Kidney epithelial cell (primary cell): Measurements from ENCODE around the gene PXDC1. TPM values are rescaled to one million over a fixed set of nuclear protein-coding genes. Genes with fewer than 3 reads are reported as not detected.

Source experiments
- DNase-seq: peaks from one replicate; pipeline ENCODE4 v3.0.0-alpha.2; 2010; ENCODE audit warnings: low read depth
- H3K27me3 ChIP-seq: 2 replicates; pipeline ENCODE4 v1.6.0; 2011; ENCODE audit warnings: low read length; ENCODE audit not compliant: control insufficient read depth, insufficient read depth
- H3K36me3 ChIP-seq: 2 replicates; pipeline ENCODE4 v1.5.1; 2011; ENCODE audit warnings: low read length; ENCODE audit not compliant: control insufficient read depth, insufficient read depth
- H3K4me3 ChIP-seq: 2 replicates; pipeline ENCODE4 v1.5.1; 2011; ENCODE audit warnings: low read depth, mild to moderate bottlenecking, control low read depth, low read length
- CTCF ChIP-seq: IDR thresholded peaks from 2 replicates; pipeline ENCODE4 v1.5.1; 2011; ENCODE audit warnings: mild to moderate bottlenecking, moderate library complexity, low read length, control low read depth, inconsistent platforms; ENCODE audit not compliant: insufficient read depth, poor library complexity, severe bottlenecking
- total RNA-seq: library from RNA; depleted of rRNA; stranded (reverse); fragments of >200 nt; gene quantifications from 2 replicates; pipeline ENCODE4 v1.2.3, GENCODE V29; 2015

Gene PXDC1
- total RNA-seq, 1 donor from 2014 or later = 92.4 TPM

- no peak for TF ChIP-seq CTCF
- DNase-seq = no peak
- Histone ChIP-seq H3K27me3 (no peaks in the 10 kb centered on the region), H3K36me3 (peaks cover 3% of the 10 kb centered on the region), H3K4me3 (no peak overlapping the region)
Measured at GRCh38 chr6:3733321-3733925, 18.1 kb downstream of the PXDC1 start.

GRCh38 chr6:3732345-3733141, 19.0 kb downstream of the PXDC1 start:
- DNase-seq = no peak
- peaks cover 3% of the 10 kb centered on the region for H3K36me3 ChIP-seq
- TF ChIP-seq CTCF = peak; percentile 88

GRCh38 chr6:3731700-3732099, 19.8 kb downstream of the PXDC1 start:
- no peak for DNase-seq
- TF ChIP-seq CTCF = no peak
- H3K36me3 ChIP-seq = peaks cover 3% of the 10 kb centered on the region
- no peaks in the 10 kb centered on the region for H3K27me3 ChIP-seq
- no peak overlapping the region for H3K4me3 ChIP-seq

More at GRCh38 chr6:3732345-3733141, 19.0 kb downstream of the PXDC1 start:
- Histone ChIP-seq H3K27me3 (no peaks in the 10 kb centered on the region), H3K4me3 (no peak overlapping the region)

- H3K4me3 ChIP-seq = no peak overlapping the region
- peaks cover 3% of the 10 kb centered on the region for H3K36me3 ChIP-seq
- no peak for DNase-seq
- H3K27me3 ChIP-seq = no peaks in the 10 kb centered on the region
- no peak for TF ChIP-seq CTCF
Measured at GRCh38 chr6:3729603-3730344, 21.7 kb downstream of the PXDC1 start.

GRCh38 chr6:3727593-3728108, 23.9 kb downstream of the PXDC1 start:
- H3K36me3 ChIP-seq = peaks cover 3% of the 10 kb centered on the region
- H3K27me3 ChIP-seq = no peaks in the 10 kb centered on the region
- no peak for TF ChIP-seq CTCF
- H3K4me3 ChIP-seq = no peak overlapping the region
- DNase-seq = no peak
